HG03060 (cell line): ENCODE measurements around the gene RSPH6A.
"Not testable (repeated sequence)": the region's sequence is repeated elsewhere in the genome, so short reads cannot be mapped to it uniquely, and the experiment has no call there.

Experiments
- ATAC-seq: cut with Tn5 transposase; IDR thresholded peaks from one replicate; pipeline ENCODE4 v1.9.1; 2021; ENCODE audit warnings: low read depth, moderate number of reproducible peaks; ENCODE audit not compliant: unreplicated experiment

The RSPH6A gene

GRCh38 chr19:45767881-45768654, 47.0 kb downstream of the RSPH6A start:
- ATAC-seq, result no peak

- no peak for ATAC-seq
Measured at GRCh38 chr19:45767410-45767880, 47.7 kb downstream of the RSPH6A start.

- ATAC-seq, result no peak
Measured at GRCh38 chr19:45766869-45767346, 48.2 kb downstream of the RSPH6A start.

GRCh38 chr19:45766296-45766868, 48.7 kb downstream of the RSPH6A start:
- ATAC-seq, result no peak

- ATAC-seq, result no peak
Measured at GRCh38 chr19:45765702-45766295, 49.3 kb downstream of the RSPH6A start.

- no peak for ATAC-seq
Measured at GRCh38 chr19:45764945-45765701, 50.0 kb downstream of the RSPH6A start.

GRCh38 chr19:45764475-45764874, 50.6 kb downstream of the RSPH6A start:
- no peak for ATAC-seq

GRCh38 chr19:45763691-45764294, 51.3 kb downstream of the RSPH6A start:
- ATAC-seq, result no peak

- ATAC-seq, result no peak
Measured at GRCh38 chr19:45762870-45763631, 52.1 kb downstream of the RSPH6A start.

- no peak for ATAC-seq
Measured at GRCh38 chr19:45761714-45762113, 53.4 kb downstream of the RSPH6A start.

GRCh38 chr19:45758921-45759320, 56.2 kb downstream of the RSPH6A start:
- no peak for ATAC-seq

GRCh38 chr19:45757695-45758094, 57.4 kb downstream of the RSPH6A start:
- ATAC-seq, result no peak

- no peak for ATAC-seq
Measured at GRCh38 chr19:45754323-45754722, 60.8 kb downstream of the RSPH6A start.

- no peak for ATAC-seq
Measured at GRCh38 chr19:45753548-45753947, 61.6 kb downstream of the RSPH6A start.

GRCh38 chr19:45752639-45753038, 62.5 kb downstream of the RSPH6A start:
- ATAC-seq, result no peak

- ATAC-seq, result not testable (repeated sequence)
Measured at GRCh38 chr19:45751483-45751882, 63.6 kb downstream of the RSPH6A start.

- ATAC-seq, result no peak
Measured at GRCh38 chr19:45747513-45747912, 67.6 kb downstream of the RSPH6A start.

- ATAC-seq, result no peak
Measured at GRCh38 chr19:45746866-45747265, 68.2 kb downstream of the RSPH6A start.
